ENCODE measurements around the gene FAM149B1.

FAM149B1 gene

GRCh38 chr10:73217628-73218027, 49.7 kb downstream of the FAM149B1 start:
- Histone ChIP-seq H3K36me3 (no peaks in the 10 kb centered on the region), H3K9me3 (no peaks in the 10 kb centered on the region), H3K4me1 (no peaks in the 10 kb centered on the region), H3K4me3 (ENCODE audit: low read depth, low read length) (no peak overlapping the region), H3K27me3 (no peaks in the 10 kb centered on the region)
- DNase-seq: no peak
- TF ChIP-seq, protein P1, sequence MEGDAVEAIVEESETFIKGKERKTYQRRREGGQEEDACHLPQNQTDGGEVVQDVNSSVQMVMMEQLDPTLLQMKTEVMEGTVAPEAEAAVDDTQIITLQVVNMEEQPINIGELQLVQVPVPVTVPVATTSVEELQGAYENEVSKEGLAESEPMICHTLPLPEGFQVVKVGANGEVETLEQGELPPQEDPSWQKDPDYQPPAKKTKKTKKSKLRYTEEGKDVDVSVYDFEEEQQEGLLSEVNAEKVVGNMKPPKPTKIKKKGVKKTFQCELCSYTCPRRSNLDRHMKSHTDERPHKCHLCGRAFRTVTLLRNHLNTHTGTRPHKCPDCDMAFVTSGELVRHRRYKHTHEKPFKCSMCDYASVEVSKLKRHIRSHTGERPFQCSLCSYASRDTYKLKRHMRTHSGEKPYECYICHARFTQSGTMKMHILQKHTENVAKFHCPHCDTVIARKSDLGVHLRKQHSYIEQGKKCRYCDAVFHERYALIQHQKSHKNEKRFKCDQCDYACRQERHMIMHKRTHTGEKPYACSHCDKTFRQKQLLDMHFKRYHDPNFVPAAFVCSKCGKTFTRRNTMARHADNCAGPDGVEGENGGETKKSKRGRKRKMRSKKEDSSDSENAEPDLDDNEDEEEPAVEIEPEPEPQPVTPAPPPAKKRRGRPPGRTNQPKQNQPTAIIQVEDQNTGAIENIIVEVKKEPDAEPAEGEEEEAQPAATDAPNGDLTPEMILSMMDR (IDR thresholded peaks at IDR 0.05; ENCODE audit: low read depth, low read length): no peak

- Histone ChIP-seq H3K4me1 (no peaks in the 10 kb centered on the region), H3K27me3 (no peaks in the 10 kb centered on the region), H3K9me3 (no peaks in the 10 kb centered on the region), H3K4me3 (ENCODE audit: low read depth, low read length) (no peak overlapping the region), H3K36me3 (no peaks in the 10 kb centered on the region)
- no peak for DNase-seq
- TF ChIP-seq, protein P1 (IDR thresholded peaks at IDR 0.05; ENCODE audit: low read depth, low read length): peak; percentile 66
These were observed 50.7 kb downstream of the FAM149B1 start for GRCh38 chr10:73218431-73219191.

- TF ChIP-seq, protein P1 (IDR thresholded peaks at IDR 0.05; ENCODE audit: low read depth, low read length): no peak
- H3K36me3 ChIP-seq: no peaks in the 10 kb centered on the region
- H3K4me3 ChIP-seq (ENCODE audit: low read depth, low read length): no peak overlapping the region
- no peaks in the 10 kb centered on the region for H3K9me3 ChIP-seq
- no peaks in the 10 kb centered on the region for H3K27me3 ChIP-seq
- no peaks in the 10 kb centered on the region for H3K4me1 ChIP-seq
- DNase-seq: no peak
These were observed 51.5 kb downstream of the FAM149B1 start for GRCh38 chr10:73219384-73219783.

GRCh38 chr10:73220989-73221388, 53.1 kb downstream of the FAM149B1 start:
- TF ChIP-seq, protein P1 (IDR thresholded peaks at IDR 0.05; ENCODE audit: low read depth, low read length): no peak
- Histone ChIP-seq H3K27me3 (no peaks in the 10 kb centered on the region), H3K36me3 (no peaks in the 10 kb centered on the region), H3K4me3 (ENCODE audit: low read depth, low read length) (no peak overlapping the region), H3K9me3 (no peaks in the 10 kb centered on the region), H3K4me1 (no peaks in the 10 kb centered on the region)
- DNase-seq: no peak

- Histone ChIP-seq H3K9me3 (no peaks in the 10 kb centered on the region), H3K4me1 (no peaks in the 10 kb centered on the region), H3K27me3 (no peaks in the 10 kb centered on the region), H3K4me3 (ENCODE audit: low read depth, low read length) (no peak overlapping the region), H3K36me3 (no peaks in the 10 kb centered on the region)
- TF ChIP-seq, protein P1 (IDR thresholded peaks at IDR 0.05; ENCODE audit: low read depth, low read length): no peak
- DNase-seq: no peak
These were observed 57.6 kb downstream of the FAM149B1 start for GRCh38 chr10:73225518-73225917.

GRCh38 chr10:73226663-73227062, 58.7 kb downstream of the FAM149B1 start:
- Histone ChIP-seq H3K36me3 (no peaks in the 10 kb centered on the region), H3K9me3 (no peaks in the 10 kb centered on the region), H3K4me3 (ENCODE audit: low read depth, low read length) (no peak overlapping the region), H3K4me1 (no peaks in the 10 kb centered on the region), H3K27me3 (no peaks in the 10 kb centered on the region)
- DNase-seq: no peak
- TF ChIP-seq, protein P1 (IDR thresholded peaks at IDR 0.05; ENCODE audit: low read depth, low read length): no peak
